Astrocyte (in vitro differentiated cells and primary cell): ENCODE results near the gene RFX1. TPM values are rescaled to one million over a fixed set of nuclear protein-coding genes. Genes with fewer than 3 reads are reported as not detected.

Source experiments
- DNase-seq: peaks from one replicate; pipeline ENCODE4 v3.0.0-alpha.2; 2010; ENCODE audit warnings: low read depth
- FAIRE-seq: peaks from 2 replicates; lab custom pipeline; 2011; peaks lifted over from hg19 to GRCh38; lab: Jason Lieb, UNC
- H2AFZ ChIP-seq: 2 replicates; pipeline ENCODE4 v1.6.0; 2012; ENCODE audit warnings: low read depth, low read length, inconsistent platforms
- H3K27ac ChIP-seq: 2 replicates; pipeline ENCODE4 v1.5.1; 2011; ENCODE audit warnings: low read depth, low read length, inconsistent platforms
- H3K27me3 ChIP-seq: 2 replicates; pipeline ENCODE4 v1.6.0; 2011; ENCODE audit warnings: low read length, inconsistent platforms; ENCODE audit not compliant: insufficient read depth
- H3K36me3 ChIP-seq: 2 replicates; pipeline ENCODE4 v1.5.1; 2011; ENCODE audit warnings: low read length, inconsistent platforms; ENCODE audit not compliant: insufficient read depth
- H3K4me1 ChIP-seq: 2 replicates; pipeline ENCODE4 v1.5.1; 2011; ENCODE audit warnings: low read length, inconsistent platforms; ENCODE audit not compliant: insufficient read depth
- H3K4me2 ChIP-seq: 2 replicates; pipeline ENCODE4 v1.6.0; 2012; ENCODE audit warnings: low read length, inconsistent platforms
- H3K4me3 ChIP-seq: 2 replicates; pipeline ENCODE4 v1.5.1; 2011; ENCODE audit warnings: low read depth, mild to moderate bottlenecking, low read length, inconsistent platforms; ENCODE audit not compliant: insufficient read depth
- H3K79me2 ChIP-seq: 2 replicates; pipeline ENCODE4 v1.6.0; 2012; ENCODE audit warnings: mild to moderate bottlenecking, low read length, inconsistent platforms; ENCODE audit not compliant: insufficient read depth
- H3K9ac ChIP-seq: 2 replicates; pipeline ENCODE4 v1.6.0; 2012; ENCODE audit warnings: mild to moderate bottlenecking, low read length, inconsistent platforms
- H3K9me3 ChIP-seq: 2 replicates; pipeline ENCODE4 v1.5.1; 2012; ENCODE audit warnings: low read depth, mild to moderate bottlenecking, low read length, inconsistent platforms; ENCODE audit not compliant: insufficient read depth
- H4K20me1 ChIP-seq: 2 replicates; pipeline ENCODE4 v1.6.0; 2012; ENCODE audit warnings: low read length, inconsistent platforms; ENCODE audit not compliant: insufficient read depth
- H3K27ac Mint-ChIP-seq: one replicate; pipeline ENCODE4 v1.8.0; 2021; ENCODE audit warnings: mild to moderate bottlenecking, mixed read lengths; ENCODE audit not compliant: unreplicated experiment
- H3K27me3 Mint-ChIP-seq: one replicate; pipeline ENCODE4 v1.8.0; 2021; ENCODE audit warnings: low read depth, mixed read lengths; ENCODE audit not compliant: unreplicated experiment
- H3K36me3 Mint-ChIP-seq: one replicate; pipeline ENCODE4 v1.8.0; 2021; ENCODE audit warnings: low read depth, mixed read lengths; ENCODE audit not compliant: unreplicated experiment
- H3K4me1 Mint-ChIP-seq: one replicate; pipeline ENCODE4 v1.8.0; 2021; ENCODE audit warnings: low read depth, mixed read lengths; ENCODE audit not compliant: unreplicated experiment
- H3K4me3 Mint-ChIP-seq: one replicate; pipeline ENCODE4 v1.8.0; 2021; ENCODE audit warnings: mild to moderate bottlenecking, moderate library complexity, mixed read lengths; ENCODE audit not compliant: unreplicated experiment
- H3K9me3 Mint-ChIP-seq: one replicate; pipeline ENCODE4 v1.8.0; 2021; ENCODE audit warnings: mild to moderate bottlenecking, mixed read lengths; ENCODE audit not compliant: unreplicated experiment
- EZH2 ChIP-seq: IDR thresholded peaks from 2 replicates; pipeline ENCODE4 v1.6.1; 2012; ENCODE audit warnings: mild to moderate bottlenecking, low read length, inconsistent platforms; ENCODE audit not compliant: insufficient read depth
- total RNA-seq: library from RNA; stranded (reverse); gene quantifications from 2 replicates; pipeline ENCODE4 v1.2.1, GENCODE V29; 2021
- TF ChIP-seq, protein P1 (sequence below): IDR thresholded peaks from 2 replicates; pipeline ENCODE4 v1.5.1; 2011; ENCODE audit warnings: low read depth, mild to moderate bottlenecking, inconsistent platforms, low read length, moderate library complexity; ENCODE audit not compliant: insufficient read depth

RFX1 gene
- total RNA-seq, 1 donor from 2014 or later: 11.8 TPM

- no peaks in the 10 kb centered on the region for H3K36me3 ChIP-seq
- Mint-ChIP-seq H3K27ac (peak overlapping the region; percentile 41), H3K36me3 (peaks cover 12% of the 10 kb centered on the region), H3K27me3 (no peaks in the 10 kb centered on the region), H3K4me1 (peaks cover 14% of the 10 kb centered on the region), H3K9me3 (no peaks in the 10 kb centered on the region), H3K4me3 (peak overlapping the region; percentile 20)
- H4K20me1 ChIP-seq: peaks cover 19% of the 10 kb centered on the region
- no peak overlapping the region for H2AFZ ChIP-seq
- H3K27me3 ChIP-seq: no peaks in the 10 kb centered on the region
- FAIRE-seq (no peak), DNase-seq (no peak)
- no peak overlapping the region for H3K4me3 ChIP-seq
- no peak overlapping the region for H3K9ac ChIP-seq
- H3K4me1 ChIP-seq: peaks cover 4% of the 10 kb centered on the region
- peaks cover 14% of the 10 kb centered on the region for H3K79me2 ChIP-seq
- H3K27ac ChIP-seq: no peak overlapping the region
- peaks cover 7% of the 10 kb centered on the region for H3K9me3 ChIP-seq
- H3K4me2 ChIP-seq: no peak overlapping the region
- TF ChIP-seq, protein P1, sequence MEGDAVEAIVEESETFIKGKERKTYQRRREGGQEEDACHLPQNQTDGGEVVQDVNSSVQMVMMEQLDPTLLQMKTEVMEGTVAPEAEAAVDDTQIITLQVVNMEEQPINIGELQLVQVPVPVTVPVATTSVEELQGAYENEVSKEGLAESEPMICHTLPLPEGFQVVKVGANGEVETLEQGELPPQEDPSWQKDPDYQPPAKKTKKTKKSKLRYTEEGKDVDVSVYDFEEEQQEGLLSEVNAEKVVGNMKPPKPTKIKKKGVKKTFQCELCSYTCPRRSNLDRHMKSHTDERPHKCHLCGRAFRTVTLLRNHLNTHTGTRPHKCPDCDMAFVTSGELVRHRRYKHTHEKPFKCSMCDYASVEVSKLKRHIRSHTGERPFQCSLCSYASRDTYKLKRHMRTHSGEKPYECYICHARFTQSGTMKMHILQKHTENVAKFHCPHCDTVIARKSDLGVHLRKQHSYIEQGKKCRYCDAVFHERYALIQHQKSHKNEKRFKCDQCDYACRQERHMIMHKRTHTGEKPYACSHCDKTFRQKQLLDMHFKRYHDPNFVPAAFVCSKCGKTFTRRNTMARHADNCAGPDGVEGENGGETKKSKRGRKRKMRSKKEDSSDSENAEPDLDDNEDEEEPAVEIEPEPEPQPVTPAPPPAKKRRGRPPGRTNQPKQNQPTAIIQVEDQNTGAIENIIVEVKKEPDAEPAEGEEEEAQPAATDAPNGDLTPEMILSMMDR: no peak
- TF ChIP-seq EZH2: no peak
These were observed 2.7 kb downstream of the RFX1 start for GRCh38 chr19:14003251-14004055.

DNA sequence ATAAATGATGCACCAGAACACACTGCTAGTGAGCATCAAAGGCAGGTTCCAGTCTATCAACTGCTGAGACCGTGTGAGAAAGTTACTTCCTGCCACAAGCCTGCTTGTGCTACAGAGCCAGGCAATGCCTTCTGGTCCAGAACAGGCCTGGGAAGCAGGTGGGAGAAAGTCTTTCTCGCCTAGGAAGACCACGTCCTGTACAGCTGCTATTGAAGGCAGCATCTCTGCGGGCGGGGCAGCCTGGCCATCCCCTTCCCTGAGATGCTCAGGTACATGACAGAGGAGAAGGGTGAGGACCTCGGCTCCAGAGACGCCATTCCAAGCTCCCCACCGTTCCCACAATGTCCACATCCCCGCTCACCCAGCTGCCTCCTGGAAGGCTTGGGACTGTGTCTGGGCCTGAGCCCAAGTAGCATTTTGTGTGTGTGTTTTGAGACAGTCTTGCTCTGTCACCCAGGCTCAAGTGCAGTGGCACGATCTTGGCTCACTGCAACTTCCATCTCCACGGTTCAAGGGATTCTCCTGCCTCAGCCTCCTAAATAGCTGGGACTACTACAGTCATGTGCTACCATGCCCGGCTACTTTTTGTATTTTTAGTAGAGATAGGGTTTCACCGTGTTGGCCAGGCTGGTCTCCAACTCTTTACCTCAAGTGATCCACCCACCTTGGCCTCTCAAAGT, 3.4 kb downstream of the RFX1 start:
- TF ChIP-seq, protein P1: no peak
- TF ChIP-seq EZH2: no peak
- Histone ChIP-seq H3K4me1 (peaks cover 4% of the 10 kb centered on the region), H4K20me1 (peaks cover 21% of the 10 kb centered on the region), H2AFZ (no peak overlapping the region), H3K4me2 (no peak overlapping the region), H3K9ac (no peak overlapping the region), H3K79me2 (peaks cover 19% of the 10 kb centered on the region), H3K27me3 (no peaks in the 10 kb centered on the region), H3K36me3 (no peaks in the 10 kb centered on the region), H3K4me3 (no peak overlapping the region), H3K9me3 (peaks cover 9% of the 10 kb centered on the region), H3K27ac (no peak overlapping the region)
- DNase-seq: no peak
- Mint-ChIP-seq H3K27me3 (no peaks in the 10 kb centered on the region), H3K4me3 (no peak overlapping the region), H3K9me3 (no peaks in the 10 kb centered on the region), H3K27ac (no peak overlapping the region), H3K36me3 (peaks cover 15% of the 10 kb centered on the region), H3K4me1 (peaks cover 14% of the 10 kb centered on the region)
- FAIRE-seq: no peak
